ENCODE data around the gene MYO18B. TPM values are rescaled to one million over a fixed set of nuclear protein-coding genes. Genes with fewer than 3 reads are reported as not detected.

MYO18B gene
- polyA plus RNA-seq, 3 donors, result not detected

DNA sequence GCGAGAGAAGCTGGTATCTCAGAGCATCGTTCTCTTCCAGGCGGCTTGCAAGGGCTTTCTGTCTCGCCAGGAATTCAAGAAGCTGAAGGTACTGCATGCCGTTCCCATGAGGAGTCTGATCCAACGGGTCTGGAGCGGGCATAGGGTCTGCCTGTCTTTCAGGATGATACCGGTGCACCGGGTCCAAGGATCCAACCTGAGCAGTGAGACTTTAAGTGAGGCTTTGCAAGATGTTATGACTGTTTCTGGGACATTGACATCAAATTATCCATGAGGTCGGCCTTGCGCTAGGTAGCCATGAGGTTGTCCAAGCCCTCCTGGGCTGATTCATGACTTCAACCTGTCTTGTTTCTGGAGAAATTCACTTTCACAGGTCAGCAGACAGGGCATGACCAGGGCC, 132.3 kb downstream of the MYO18B start:
- H3K9me3 Mint-ChIP-seq, result peaks cover 0 to 3% (median 0%) of the 10 kb centered on the region in 7 donors
- TF ChIP-seq, protein P1, sequence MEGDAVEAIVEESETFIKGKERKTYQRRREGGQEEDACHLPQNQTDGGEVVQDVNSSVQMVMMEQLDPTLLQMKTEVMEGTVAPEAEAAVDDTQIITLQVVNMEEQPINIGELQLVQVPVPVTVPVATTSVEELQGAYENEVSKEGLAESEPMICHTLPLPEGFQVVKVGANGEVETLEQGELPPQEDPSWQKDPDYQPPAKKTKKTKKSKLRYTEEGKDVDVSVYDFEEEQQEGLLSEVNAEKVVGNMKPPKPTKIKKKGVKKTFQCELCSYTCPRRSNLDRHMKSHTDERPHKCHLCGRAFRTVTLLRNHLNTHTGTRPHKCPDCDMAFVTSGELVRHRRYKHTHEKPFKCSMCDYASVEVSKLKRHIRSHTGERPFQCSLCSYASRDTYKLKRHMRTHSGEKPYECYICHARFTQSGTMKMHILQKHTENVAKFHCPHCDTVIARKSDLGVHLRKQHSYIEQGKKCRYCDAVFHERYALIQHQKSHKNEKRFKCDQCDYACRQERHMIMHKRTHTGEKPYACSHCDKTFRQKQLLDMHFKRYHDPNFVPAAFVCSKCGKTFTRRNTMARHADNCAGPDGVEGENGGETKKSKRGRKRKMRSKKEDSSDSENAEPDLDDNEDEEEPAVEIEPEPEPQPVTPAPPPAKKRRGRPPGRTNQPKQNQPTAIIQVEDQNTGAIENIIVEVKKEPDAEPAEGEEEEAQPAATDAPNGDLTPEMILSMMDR (IDR thresholded peaks at IDR 0.05), result no peak
- no peaks in the 10 kb centered on the region for H3K4me1 Mint-ChIP-seq
- intact Hi-C loops (cut with micrococcal nuclease), result no loop called here
- no peak overlapping the region for H3K27ac ChIP-seq (ENCODE audit: low read depth in 1 of 2, low read length in 2 of 2)
- H3K27me3 ChIP-seq (ENCODE audit: control insufficient read depth in 2 of 2, insufficient read depth in 2 of 2, low read length in 2 of 2), result no peaks in the 10 kb centered on the region
- no peak for DNase-seq
- no peak overlapping the region for H3K4me2 ChIP-seq (replicated peaks; ENCODE audit: extremely low read depth, low read length, poor library complexity, severe bottlenecking)
- H3K4me3 Mint-ChIP-seq, result no peak overlapping the region
- H3K9me3 ChIP-seq (replicated peaks in 1 of 2; ENCODE audit: control insufficient read depth in 1 of 2, insufficient read depth in 1 of 2, low read length in 2 of 2), result no peaks in the 10 kb centered on the region
- H3K27ac Mint-ChIP-seq, result no peak overlapping the region
- no peak overlapping the region for H2AFZ ChIP-seq (ENCODE audit: insufficient read depth, low read depth, low read length, poor library complexity, severe bottlenecking)
- WGBS (ENCODE audit: insufficient coverage), result 97% methylated on average over 11 of the region's 11 CpGs
- H3K4me1 ChIP-seq (ENCODE audit: control insufficient read depth in 1 of 2, insufficient read depth in 2 of 2, low read length in 2 of 2), result no peaks in the 10 kb centered on the region
- H3K4me3 ChIP-seq (replicated peaks in 1 of 3; ENCODE audit: low read depth in 2 of 3, low read length in 3 of 3), result no peak overlapping the region
- no peaks in the 10 kb centered on the region for H3K79me2 ChIP-seq (ENCODE audit: insufficient read depth, low read length)
- peaks cover 4 to 9% (median 5%) of the 10 kb centered on the region in 3 donors for H3K27me3 Mint-ChIP-seq (ENCODE audit: low read depth in 3 of 3)
- no peaks in the 10 kb centered on the region for H3K36me3 Mint-ChIP-seq
- no peaks in the 10 kb centered on the region for H4K20me1 ChIP-seq (ENCODE audit: insufficient read depth, low read length)
- no peaks in the 10 kb centered on the region for H3K36me3 ChIP-seq (replicated peaks in 1 of 2; ENCODE audit: control insufficient read depth in 1 of 2, insufficient read depth in 2 of 2, low read length in 2 of 2)
- no peak overlapping the region for H3K9ac ChIP-seq (ENCODE audit: insufficient read depth, low read length, poor library complexity, severe bottlenecking)

DNA sequence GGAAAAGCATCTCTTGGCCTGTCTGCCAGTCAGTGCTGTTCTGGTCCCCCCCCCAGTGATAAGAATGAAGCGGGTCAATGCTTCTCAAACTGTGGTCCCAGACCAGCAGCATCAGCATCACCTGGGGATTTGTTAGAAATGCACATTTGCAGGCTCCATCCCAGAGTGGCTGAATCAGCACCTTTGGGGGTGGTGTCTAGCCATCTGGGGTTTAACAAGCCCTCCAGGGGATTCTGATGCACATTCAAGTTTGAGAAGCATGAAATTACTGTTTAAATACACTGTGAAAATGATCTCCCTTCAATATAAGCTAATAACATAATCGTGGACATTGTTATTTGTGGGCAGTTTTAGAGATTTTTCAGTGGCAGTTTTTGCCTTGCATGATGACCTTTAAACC, 133.5 kb downstream of the MYO18B start:
- no peak overlapping the region for H2AFZ ChIP-seq (ENCODE audit: insufficient read depth, low read depth, low read length, poor library complexity, severe bottlenecking)
- DNase-seq, result no peak
- no peak overlapping the region for H3K27ac ChIP-seq (ENCODE audit: low read depth in 1 of 2, low read length in 2 of 2)
- no peak overlapping the region for H3K9ac ChIP-seq (ENCODE audit: insufficient read depth, low read length, poor library complexity, severe bottlenecking)
- H3K4me3 ChIP-seq (replicated peaks in 1 of 3; ENCODE audit: low read depth in 2 of 3, low read length in 3 of 3), result no peak overlapping the region
- peaks cover 4 to 9% (median 5%) of the 10 kb centered on the region in 3 donors for H3K27me3 Mint-ChIP-seq (ENCODE audit: low read depth in 3 of 3)
- WGBS (ENCODE audit: insufficient coverage), result 80% methylated on average over 1 of the region's 2 CpGs
- no peaks in the 10 kb centered on the region for H3K4me1 Mint-ChIP-seq
- H3K36me3 ChIP-seq (replicated peaks in 1 of 2; ENCODE audit: control insufficient read depth in 1 of 2, insufficient read depth in 2 of 2, low read length in 2 of 2), result no peaks in the 10 kb centered on the region
- no peaks in the 10 kb centered on the region for H3K36me3 Mint-ChIP-seq
- H3K4me2 ChIP-seq (replicated peaks; ENCODE audit: extremely low read depth, low read length, poor library complexity, severe bottlenecking), result no peak overlapping the region
- H3K27me3 ChIP-seq (ENCODE audit: control insufficient read depth in 2 of 2, insufficient read depth in 2 of 2, low read length in 2 of 2), result no peaks in the 10 kb centered on the region
- no peaks in the 10 kb centered on the region for H3K79me2 ChIP-seq (ENCODE audit: insufficient read depth, low read length)
- H4K20me1 ChIP-seq (ENCODE audit: insufficient read depth, low read length), result no peaks in the 10 kb centered on the region
- intact Hi-C loops (cut with micrococcal nuclease), result no loop called here
- H3K27ac Mint-ChIP-seq, result no peak overlapping the region
- no peak overlapping the region for H3K4me3 Mint-ChIP-seq
- peaks cover 0 to 3% (median 0%) of the 10 kb centered on the region in 7 donors for H3K9me3 Mint-ChIP-seq
- TF ChIP-seq, protein P1 (IDR thresholded peaks at IDR 0.05), result no peak
- H3K9me3 ChIP-seq (replicated peaks in 1 of 2; ENCODE audit: control insufficient read depth in 1 of 2, insufficient read depth in 1 of 2, low read length in 2 of 2), result no peaks in the 10 kb centered on the region
- no peaks in the 10 kb centered on the region for H3K4me1 ChIP-seq (ENCODE audit: control insufficient read depth in 1 of 2, insufficient read depth in 2 of 2, low read length in 2 of 2)
